Heart left ventricle (tissue), 16 donors: Measurements from ENCODE around the gene POLR1C. TPM values are rescaled to one million over a fixed set of nuclear protein-coding genes. Genes with fewer than 3 reads are reported as not detected.
"Not testable (repeated sequence)": the region's sequence is repeated elsewhere in the genome, so short reads cannot be mapped to it uniquely, and the experiment has no call there.

Source experiments
- ATAC-seq, 4 donors: fragments of 200-7000 bp; cut with Tn5 transposase; one replicate each; pipeline ENCODE4 v1.9.1; 2020 to 2022; ENCODE audit warnings: moderate library complexity in 4 of 4, mild to moderate bottlenecking in 3 of 4, moderate number of reproducible peaks in 1 of 4
- DNase-seq, 5 donors: peaks; one replicate each; pipeline ENCODE4 v3.0.0-alpha.2; 2020
- H3K27ac ChIP-seq, 12 donors: fragments of 200-600 bp; sonication (generic) in 4 of 12; one replicate each; pipeline versions ENCODE4 v1.5.0 to v1.8.0; 2016 to 2022; ENCODE audit warnings: mild to moderate bottlenecking in 2 of 12
- H3K27me3 ChIP-seq, 9 donors: fragments of 200-600 bp; sonication (generic) in 2 of 9; one replicate each; pipeline versions ENCODE4 v1.5.1 to v1.8.0; 2016 to 2022; ENCODE audit warnings: mild to moderate bottlenecking in 3 of 9
- H3K36me3 ChIP-seq, 9 donors: fragments of 200-600 bp; sonication (generic) in 2 of 9; one replicate each; pipeline versions ENCODE4 v1.5.0 to v1.8.0; 2018 to 2022; ENCODE audit warnings: mild to moderate bottlenecking in 2 of 9
- H3K4me1 ChIP-seq, 12 donors: fragments of 200-600 bp; sonication (generic) in 4 of 12; one replicate each; pipeline versions ENCODE4 v1.5.0 to v1.8.0; 2016 to 2022; ENCODE audit warnings: mild to moderate bottlenecking in 3 of 12
- H3K4me3 ChIP-seq, 12 donors: fragments of 200-600 bp; sonication (generic) in 4 of 12; one replicate each; pipeline versions ENCODE4 v1.5.0 to v1.8.0; 2017 to 2022; ENCODE audit warnings: mild to moderate bottlenecking in 9 of 12, moderate library complexity in 4 of 12
- H3K9me3 ChIP-seq, 12 donors: fragments of 200-600 bp; sonication (generic) in 4 of 12; one replicate each; pipeline versions ENCODE4 v1.5.0 to v1.8.0; 2016 to 2022; ENCODE audit warnings: mild to moderate bottlenecking in 1 of 12
- CTCF ChIP-seq, 12 donors: fragments of 200-600 bp; sonication (generic) in 4 of 12; IDR thresholded peaks; one replicate each; pipeline versions ENCODE4 v1.5.0 to v1.8.0; 2018 to 2022; ENCODE audit warnings: antibody characterized with exemption in 12 of 12, mild to moderate bottlenecking in 5 of 12
- POLR2A ChIP-seq, 2 donors: fragments of 450-650 bp; IDR thresholded peaks; one replicate each; pipeline ENCODE4 v1.6.1; 2017; ENCODE audit warnings: antibody characterized with exemption in 2 of 2, mild to moderate bottlenecking in 2 of 2, moderate library complexity in 2 of 2
- WGBS, 4 donors: extraction: QIAGEN DNeasy Blood & Tissue Kit in 2 of 4; methylation state at CpG; one replicate each; pipeline versions ENCODE4 v1.1.5 to v1.1.7; 2013 to 2018; 5-methylcytosine and 5-hydroxymethylcytosine counted together
- intact Hi-C, 10 donors: fragments of 100-400 bp; cut with DNase I; formaldehyde crosslinking; loops; one replicate each; pipeline versions ENCODE4 v1.11.1 to v1.14.2; 2022
- polyA plus RNA-seq, 2 donors: library from polyadenylated mRNA; stranded (reverse); fragments of 200-250 nt; gene quantifications; one replicate each; pipeline ENCODE4 v1.2.3, GENCODE V29; 2013
- total RNA-seq, 9 donors: library from RNA; depleted of rRNA in 2 of 9; stranded (reverse); fragments of >200 nt in 2 of 9; fragmentation: NEBNext Ultra II Directional in 3 of 9; extraction: Animal tissue kit (Norgen Biotek cat#: 25700) in 3 of 9; gene quantifications; one replicate each; pipeline versions ENCODE4 v1.1.0 to v1.2.4, GENCODE V29; 2016 to 2023
- donor health status: ischemic (EF 13 %, LVEDD 7.1; RV severe dilation, severe dysfunction).
- donor health status: healthy with polysubstance abuse.
- donor health status: DM: no; HTN: yes; CAD: no.
- donor health status: DM: no; HTN: no; CAD: no.
- donor health status: ischemic (EF 25% LVEDD 6.9; RV normal size, moderate dysfunction).
- donor health status: ischemic (EF 25% LVEDD 5.7; RV mildly dilated, moderate dysfunction).
- donor health status: healthy.
- donor health status: DM: yes; HTN: yes; CAD: no.
- donor health status: ischemic (EF 35%, LVEDD 5.7; RV mildly dilated, moderate dysfunction).
- donor health status: nonischemic (EF 11% LVEDD 7.7; RV severe dilation, severe dysfunction).
- donor health status: DM: yes; HTN: yes; CAD: no.
- donor health status: PGD.
- donor health status: ischemic (EF 29% LVEDD 5.4; RV normal size, mild dysfunction).
- donor health status: nonischemic (EF 23%, LVEDD 6.1; RV moderate dilation, normal function).

Gene POLR1C
- total and polyA plus RNA-seq, 11 donors = 9.5 to 52.9 (median 13.5) TPM

DNA sequence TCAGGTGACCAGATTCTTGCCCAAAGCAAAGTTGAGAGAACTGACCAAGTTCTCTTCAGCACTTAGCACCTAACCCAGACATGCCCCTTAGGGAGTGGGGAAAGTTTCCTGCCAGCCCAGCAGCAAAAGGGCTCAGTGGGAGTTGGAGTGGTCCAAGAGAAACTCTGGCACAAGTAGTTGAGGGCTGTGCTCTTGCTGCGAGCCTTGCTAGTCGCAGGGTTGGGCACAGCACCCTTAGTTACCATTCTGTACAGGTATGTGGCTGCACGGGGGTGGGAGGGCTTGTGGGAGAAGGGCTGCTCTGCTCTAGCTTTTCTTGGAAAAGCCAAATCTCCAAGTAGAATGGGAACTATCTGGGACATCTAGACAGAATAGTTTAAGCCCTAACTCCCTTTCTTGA lies 6.4 kb downstream of the POLR1C start:
- TF ChIP-seq CTCF (IDR thresholded peaks at IDR 0.05) (no peak), POLR2A (IDR thresholded peaks at IDR 0.05) (no peak)
- Histone ChIP-seq H3K27me3 (no peaks in the 10 kb centered on the region), H3K27ac (peak overlapping the region in 3 of 12 donors; percentile 52 to 70 (median 54)), H3K9me3 (no peaks in the 10 kb centered on the region), H3K4me3 (no peak overlapping the region), H3K36me3 (peaks cover 0 to 94% (median 93%) of the 10 kb centered on the region in 9 donors), H3K4me1 (peaks cover 0 to 27% (median 15%) of the 10 kb centered on the region in 12 donors)
- 95 to 96% (median 95%) methylated on average over 3 of the region's 3 CpGs for WGBS, 4 donors
- no peak for DNase-seq
- intact Hi-C loops = no loop called here
- ATAC-seq = no peak

- ATAC-seq (no peak), DNase-seq (no peak)
- Histone ChIP-seq H3K27ac (no peak overlapping the region), H3K9me3 (no peaks in the 10 kb centered on the region), H3K4me3 (no peak overlapping the region), H3K4me1 (peaks cover 0 to 21% (median 12%) of the 10 kb centered on the region in 12 donors), H3K27me3 (no peaks in the 10 kb centered on the region), H3K36me3 (peaks cover 0 to 100% (median 100%) of the 10 kb centered on the region in 9 donors)
- TF ChIP-seq POLR2A (IDR thresholded peaks at IDR 0.05) = no peak
- TF ChIP-seq CTCF (IDR thresholded peaks at IDR 0.05) = no peak
- intact Hi-C loops = no loop called here
- 84 to 92% (median 88%) methylated on average over 10 of the region's 10 CpGs for WGBS, 4 donors
These were observed 7.6 kb downstream of the POLR1C start for GRCh38 chr6:43524483-43524961.

DNA sequence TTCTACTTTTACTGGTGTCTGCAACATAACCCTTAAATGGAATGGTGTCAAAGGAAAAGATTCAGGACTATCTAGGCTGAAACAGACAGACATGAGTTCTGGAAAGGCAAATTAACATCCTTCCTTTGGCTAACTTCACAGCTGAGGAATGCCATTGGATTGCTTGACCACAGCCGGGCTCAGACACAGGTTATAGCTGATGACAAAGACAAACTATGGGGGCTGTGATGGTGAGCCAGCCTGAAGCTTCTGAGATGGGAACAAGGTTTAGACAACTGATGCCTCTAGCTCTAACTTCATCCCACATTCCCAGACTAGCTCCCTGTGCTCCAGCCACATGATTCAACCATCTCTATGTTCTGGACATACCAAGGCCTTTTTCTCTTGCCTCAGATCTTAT lies 15.3 kb downstream of the POLR1C start:
- no peaks in the 10 kb centered on the region for H3K27me3 ChIP-seq
- no peaks in the 10 kb centered on the region for H3K4me1 ChIP-seq
- no peak for ATAC-seq
- H3K36me3 ChIP-seq = peaks cover 0 to 90% (median 79%) of the 10 kb centered on the region in 9 donors
- 79 to 100% (median 85%) methylated on average over 1 of the region's 1 CpG for WGBS, 4 donors
- H3K27ac ChIP-seq = no peak overlapping the region
- no peak overlapping the region for H3K4me3 ChIP-seq
- TF ChIP-seq CTCF (IDR thresholded peaks at IDR 0.05) (no peak), POLR2A (IDR thresholded peaks at IDR 0.05) (no peak)
- no peaks in the 10 kb centered on the region for H3K9me3 ChIP-seq
- intact Hi-C loops = no loop called here
- no peak for DNase-seq

DNA sequence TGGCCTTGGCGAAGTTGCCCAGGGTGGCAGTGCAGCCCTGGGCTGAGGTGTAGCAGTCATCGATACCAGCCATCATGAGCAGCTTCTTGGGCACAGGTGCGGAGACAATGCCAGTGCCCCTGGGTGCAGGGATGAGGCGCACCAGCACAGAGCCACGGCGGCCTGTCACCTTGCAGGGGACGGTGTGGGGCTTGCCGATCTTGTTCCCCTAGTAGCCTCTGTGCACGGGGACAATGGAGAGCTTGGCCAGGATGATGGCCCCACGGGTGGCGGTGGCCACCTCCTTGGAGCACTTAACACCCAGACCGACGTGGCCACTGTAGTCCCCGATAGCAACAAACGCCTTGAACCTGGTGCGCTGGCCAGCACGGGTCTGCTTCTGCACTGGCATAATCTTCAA lies 22.1 kb downstream of the POLR1C start:
- WGBS, 4 donors = 96 to 100% (median 97%) methylated on average over 4 to 17 of the region's 17 CpGs
- H3K36me3 ChIP-seq = peaks cover 0 to 84% (median 72%) of the 10 kb centered on the region in 9 donors
- intact Hi-C loops = not testable (repeated sequence)

GRCh38 chr6:43539409-43539808 lies 22.5 kb downstream of the POLR1C start:
- DNase-seq, H3K4me1 ChIP-seq, H3K9me3 ChIP-seq, intact Hi-C loops, H3K27me3 ChIP-seq, ATAC-seq, H3K4me3 ChIP-seq, H3K27ac ChIP-seq: not testable (repeated sequence)
- whole genome bisulfite sequencing, 4 donors = 95 to 98% (median 97%) methylated on average over 20 of the region's 20 CpGs
- H3K36me3 ChIP-seq = peaks cover 0 to 88% (median 72%) of the 10 kb centered on the region in 9 donors

More for the DNA sequence above, 22.1 kb downstream of the POLR1C start:
- not testable (repeated sequence) for H3K4me3 ChIP-seq, DNase-seq, ATAC-seq, H3K27me3 ChIP-seq, H3K4me1 ChIP-seq, H3K27ac ChIP-seq, H3K9me3 ChIP-seq
